ENCODE data around the gene ZYG11A.

- TF ChIP-seq, protein P1, sequence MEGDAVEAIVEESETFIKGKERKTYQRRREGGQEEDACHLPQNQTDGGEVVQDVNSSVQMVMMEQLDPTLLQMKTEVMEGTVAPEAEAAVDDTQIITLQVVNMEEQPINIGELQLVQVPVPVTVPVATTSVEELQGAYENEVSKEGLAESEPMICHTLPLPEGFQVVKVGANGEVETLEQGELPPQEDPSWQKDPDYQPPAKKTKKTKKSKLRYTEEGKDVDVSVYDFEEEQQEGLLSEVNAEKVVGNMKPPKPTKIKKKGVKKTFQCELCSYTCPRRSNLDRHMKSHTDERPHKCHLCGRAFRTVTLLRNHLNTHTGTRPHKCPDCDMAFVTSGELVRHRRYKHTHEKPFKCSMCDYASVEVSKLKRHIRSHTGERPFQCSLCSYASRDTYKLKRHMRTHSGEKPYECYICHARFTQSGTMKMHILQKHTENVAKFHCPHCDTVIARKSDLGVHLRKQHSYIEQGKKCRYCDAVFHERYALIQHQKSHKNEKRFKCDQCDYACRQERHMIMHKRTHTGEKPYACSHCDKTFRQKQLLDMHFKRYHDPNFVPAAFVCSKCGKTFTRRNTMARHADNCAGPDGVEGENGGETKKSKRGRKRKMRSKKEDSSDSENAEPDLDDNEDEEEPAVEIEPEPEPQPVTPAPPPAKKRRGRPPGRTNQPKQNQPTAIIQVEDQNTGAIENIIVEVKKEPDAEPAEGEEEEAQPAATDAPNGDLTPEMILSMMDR (IDR thresholded peaks at IDR 0.05): no peak
- TF ChIP-seq POLR2A (IDR thresholded peaks at IDR 0.05): no peak
Measured at GRCh38 chr1:52795464-52795863, 47.1 kb upstream of the ZYG11A start.
